B cell (primary cell): Measurements from ENCODE around the gene NDST3. TPM values are rescaled to one million over a fixed set of nuclear protein-coding genes. Genes with fewer than 3 reads are reported as not detected.

ENCODE experiments used
- ATAC-seq: fragments of 200-7000 bp; cut with Tn5 transposase; one replicate; pipeline ENCODE4 v1.10.0; 2021; ENCODE audit warnings: low read depth, mild to moderate bottlenecking, moderate number of reproducible peaks, moderate library complexity
- CTCF ChIA-PET: fragments of 350-600 bp; sonication (Branson Sonifier 250); formaldehyde crosslinking; loops from one replicate; lab custom pipeline; 2021; ENCODE audit warnings: antibody characterized with exemption, inconsistent platforms; lab: Charles Lee
- POLR2A ChIA-PET: fragments of 350-600 bp; sonication (Branson Sonifier 250); formaldehyde crosslinking; loops from one replicate; lab custom pipeline; 2021; ENCODE audit warnings: antibody characterized with exemption; lab: Charles Lee
- DNase-seq: peaks from one replicate; pipeline ENCODE4 v3.0.0; 2013
- H2AFZ ChIP-seq: 2 replicates; pipeline ENCODE4 v1.6.1; 2012; ENCODE audit warnings: mild to moderate bottlenecking, low read depth, low read length; ENCODE audit not compliant: insufficient read depth, poor library complexity, severe bottlenecking
- H3K27ac ChIP-seq, 2 donors: 1 replicate in 1 of 2; 2 replicates in 1 of 2; pipeline ENCODE4 v1.5.1; 2012 to 2013; ENCODE audit warnings: low read length in 2 of 2, mild to moderate bottlenecking in 2 of 2, moderate library complexity in 1 of 2
- H3K27me3 ChIP-seq, 4 experiments: fragments of 200-600 bp in 1 of 4; sonication (generic) in 1 of 4; replicated peaks in 1 of 4; 1 replicate in 2 of 4; 2 replicates in 2 of 4; pipeline versions ENCODE4 v1.6.1 to v1.7.0; 2013 to 2016; ENCODE audit warnings: low read length in 3 of 4, mild to moderate bottlenecking in 2 of 4, mixed read lengths in 1 of 4, moderate library complexity in 1 of 4; ENCODE audit not compliant: insufficient read depth in 4 of 4, control insufficient read depth in 3 of 4; ENCODE audit errors: control extremely low read depth in 1 of 4
- H3K36me3 ChIP-seq, 2 experiments: replicated peaks in 1 of 2; 1 replicate in 1 of 2; 2 replicates in 1 of 2; pipeline versions ENCODE4 v1.6.1 to v1.7.1; 2013; ENCODE audit warnings: low read length in 1 of 2; ENCODE audit not compliant: insufficient read depth in 2 of 2, control insufficient read depth in 1 of 2; ENCODE audit errors: control extremely low read depth in 1 of 2, extremely low read depth in 1 of 2
- H3K4me1 ChIP-seq, 2 donors: fragments of 200-600 bp in 1 of 2; sonication (generic) in 1 of 2; 1 replicate in 1 of 2; 2 replicates in 1 of 2; pipeline versions ENCODE4 v1.5.1 to v1.6.1; 2013 to 2017; ENCODE audit warnings: low read length in 2 of 2; ENCODE audit not compliant: control insufficient read depth in 2 of 2, insufficient read depth in 2 of 2
- H3K4me2 ChIP-seq: replicated peaks from 2 replicates; pipeline ENCODE3; 2012; ENCODE audit warnings: mild to moderate bottlenecking, low read depth, low read length; ENCODE audit not compliant: poor library complexity, severe bottlenecking
- H3K4me3 ChIP-seq, 5 experiments: fragments of 200-600 bp in 1 of 5; sonication (generic) in 1 of 5; 1 replicate in 3 of 5; 2 replicates in 2 of 5; pipeline versions ENCODE4 v1.5.1 to v1.7.0; 2011 to 2016; ENCODE audit warnings: low read length in 4 of 5, mild to moderate bottlenecking in 4 of 5, low read depth in 2 of 5, control low read depth in 1 of 5, moderate library complexity in 1 of 5; ENCODE audit not compliant: insufficient read depth in 1 of 5; ENCODE audit errors: control extremely low read depth in 1 of 5, extremely low read depth in 1 of 5
- H3K79me2 ChIP-seq: fragments of 200-600 bp; sonication (generic); one replicate; pipeline ENCODE4 v1.6.0; 2016; ENCODE audit warnings: low read length; ENCODE audit not compliant: control insufficient read depth, insufficient read depth
- H3K9ac ChIP-seq: fragments of 200-600 bp; sonication (generic); 2 replicates; pipeline ENCODE4 v1.6.1; 2017; ENCODE audit warnings: mild to moderate bottlenecking, low read length, moderate library complexity
- H3K9me3 ChIP-seq, 3 donors: one replicate each; pipeline versions ENCODE4 v1.6.1 to v1.7.1; 2013; ENCODE audit warnings: low read length in 2 of 3; ENCODE audit not compliant: control insufficient read depth in 2 of 3, insufficient read depth in 1 of 3; ENCODE audit errors: control extremely low read depth in 1 of 3
- H4K20me1 ChIP-seq: 2 replicates; pipeline ENCODE4 v1.6.0; 2012; ENCODE audit warnings: mild to moderate bottlenecking, low read length; ENCODE audit not compliant: insufficient read depth, control insufficient read depth, poor library complexity, severe bottlenecking
- H3K27ac Mint-ChIP-seq: one replicate; pipeline ENCODE4 v1.8.0; 2021; ENCODE audit warnings: mixed read lengths
- H3K27me3 Mint-ChIP-seq: one replicate; pipeline ENCODE4 v1.8.0; 2021; ENCODE audit warnings: mixed read lengths
- H3K4me1 Mint-ChIP-seq: one replicate; pipeline ENCODE4 v1.8.0; 2021; ENCODE audit warnings: mixed read lengths
- H3K4me3 Mint-ChIP-seq: one replicate; pipeline ENCODE4 v1.8.0; 2021; ENCODE audit warnings: mixed read lengths
- H3K9me3 Mint-ChIP-seq: one replicate; pipeline ENCODE4 v1.8.0; 2022; ENCODE audit warnings: mixed read lengths; ENCODE audit not compliant: insufficient read depth
- CTCF ChIP-seq: fragments of 200-600 bp; IDR thresholded peaks from one replicate; pipeline ENCODE4 v1.8.0; 2022; ENCODE audit warnings: antibody characterized with exemption, mild to moderate bottlenecking
- EZH2 ChIP-seq: IDR thresholded peaks from 2 replicates; pipeline ENCODE4 v1.6.1; 2012; ENCODE audit warnings: borderline replicate concordance, low read depth, mild to moderate bottlenecking, moderate library complexity, low read length; ENCODE audit not compliant: insufficient read depth, poor library complexity, severe bottlenecking
- WGBS: methylation state at CpG from one replicate; pipeline ENCODE4 v1.1.5; 2013; ENCODE audit warnings: missing lambda C conversion rate; ENCODE audit not compliant: insufficient coverage; 5-methylcytosine and 5-hydroxymethylcytosine counted together
- intact Hi-C: fragments of 100-400 bp; cut with micrococcal nuclease; formaldehyde crosslinking; loops from one replicate; pipeline ENCODE4 v1.10.0; 2022
- polyA plus RNA-seq: library from polyadenylated mRNA; depleted of rRNA; stranded (reverse); fragments of >200 nt; gene quantifications from 2 replicates; pipeline ENCODE4 v1.2.3, GENCODE V29; 2012
- total RNA-seq, 2 donors: library from RNA; stranded (reverse); fragments of 120-200 nt in 1 of 2; gene quantifications; 1 replicate in 1 of 2; 2 replicates in 1 of 2; pipeline versions ENCODE4 v1.2.3 to v1.2.4, GENCODE V29; 2013 to 2022

NDST3 gene
- total and polyA plus RNA-seq, 2 donors (not counting 1 experiment from before 2014, with no cell fraction given), result not detected

DNA sequence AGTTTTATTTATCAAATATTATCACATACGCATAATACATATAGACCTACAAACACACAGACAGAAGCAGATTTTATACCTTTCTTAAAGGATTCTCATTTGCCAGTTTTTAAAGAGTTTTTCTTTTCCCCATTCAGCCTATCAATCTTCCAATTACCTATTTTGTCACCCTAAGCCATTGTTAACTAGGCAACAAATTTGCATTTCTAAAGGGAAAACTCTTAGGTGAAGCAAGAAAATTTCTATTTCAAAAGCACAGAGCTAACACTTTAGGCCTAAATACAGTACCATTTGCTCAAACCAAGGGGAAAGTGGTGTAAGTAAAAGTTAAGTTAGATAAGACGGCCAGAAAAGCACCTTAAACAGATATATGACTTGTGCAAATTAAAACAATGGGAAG is 156.6 kb downstream of the NDST3 start:
- no peak overlapping the region for H3K4me3 ChIP-seq
- POLR2A ChIA-PET, result no interaction called here
- no peak overlapping the region for H3K9ac ChIP-seq
- CTCF ChIA-PET, result no interaction called here
- no peak for DNase-seq
- H3K27me3 ChIP-seq, result no peaks in the 10 kb centered on the region
- no peaks in the 10 kb centered on the region for H3K36me3 ChIP-seq
- H3K4me3 Mint-ChIP-seq, result no peak overlapping the region
- H4K20me1 ChIP-seq, result no peaks in the 10 kb centered on the region
- no peaks in the 10 kb centered on the region for H3K4me1 ChIP-seq
- no peaks in the 10 kb centered on the region for H3K79me2 ChIP-seq
- peaks cover 1% of the 10 kb centered on the region for H3K9me3 Mint-ChIP-seq
- H3K9me3 ChIP-seq, result peaks cover 0 to 9% (median 0%) of the 10 kb centered on the region in 3 donors
- H3K27ac Mint-ChIP-seq, result no peak overlapping the region
- H3K27ac ChIP-seq, result no peak overlapping the region
- no peak for ATAC-seq
- no peaks in the 10 kb centered on the region for H3K27me3 Mint-ChIP-seq
- no CpG with 5 or more reads among the region's 2 CpGs for WGBS
- no peak overlapping the region for H2AFZ ChIP-seq
- no peak overlapping the region for H3K4me2 ChIP-seq
- no peak for TF ChIP-seq EZH2
- no peak for TF ChIP-seq CTCF
- intact Hi-C loops, result no loop called here
- no peaks in the 10 kb centered on the region for H3K4me1 Mint-ChIP-seq

GRCh38 chr4:118193421-118193820 is 159.1 kb downstream of the NDST3 start:
- WGBS, result 97% methylated on average over 6 of the region's 6 CpGs
- Mint-ChIP-seq H3K4me1 (no peaks in the 10 kb centered on the region), H3K27me3 (no peaks in the 10 kb centered on the region), H3K4me3 (no peak overlapping the region), H3K27ac (no peak overlapping the region), H3K9me3 (peaks cover 2% of the 10 kb centered on the region)
- Histone ChIP-seq H3K4me3 (no peak overlapping the region), H3K9me3 (peaks cover 0 to 9% (median 0%) of the 10 kb centered on the region in 3 donors), H3K79me2 (no peaks in the 10 kb centered on the region), H3K36me3 (no peaks in the 10 kb centered on the region), H3K27me3 (no peaks in the 10 kb centered on the region), H3K4me1 (no peaks in the 10 kb centered on the region), H2AFZ (no peak overlapping the region), H3K27ac (no peak overlapping the region), H3K9ac (no peak overlapping the region), H4K20me1 (no peaks in the 10 kb centered on the region), H3K4me2 (no peak overlapping the region)
- intact Hi-C loops, result no loop called here
- no peak for ATAC-seq
- ChIA-PET POLR2A (no interaction called here), CTCF (no interaction called here)
- DNase-seq, result no peak
- TF ChIP-seq CTCF, result no peak
- no peak for TF ChIP-seq EZH2
